DMS53 treated with DMSO at 0.1 percent for 48 hours (cell line): ENCODE data around the gene PDHA1.
A peak's percentile ranks its signal among the peaks of the same experiment; 100 is the strongest.

Experiments used
- DNase-seq: peaks from one replicate; lab custom pipeline; 2025; ENCODE audit not compliant: unreplicated experiment; lab: John Stamatoyannopoulos, UW

Gene PDHA1

DNA sequence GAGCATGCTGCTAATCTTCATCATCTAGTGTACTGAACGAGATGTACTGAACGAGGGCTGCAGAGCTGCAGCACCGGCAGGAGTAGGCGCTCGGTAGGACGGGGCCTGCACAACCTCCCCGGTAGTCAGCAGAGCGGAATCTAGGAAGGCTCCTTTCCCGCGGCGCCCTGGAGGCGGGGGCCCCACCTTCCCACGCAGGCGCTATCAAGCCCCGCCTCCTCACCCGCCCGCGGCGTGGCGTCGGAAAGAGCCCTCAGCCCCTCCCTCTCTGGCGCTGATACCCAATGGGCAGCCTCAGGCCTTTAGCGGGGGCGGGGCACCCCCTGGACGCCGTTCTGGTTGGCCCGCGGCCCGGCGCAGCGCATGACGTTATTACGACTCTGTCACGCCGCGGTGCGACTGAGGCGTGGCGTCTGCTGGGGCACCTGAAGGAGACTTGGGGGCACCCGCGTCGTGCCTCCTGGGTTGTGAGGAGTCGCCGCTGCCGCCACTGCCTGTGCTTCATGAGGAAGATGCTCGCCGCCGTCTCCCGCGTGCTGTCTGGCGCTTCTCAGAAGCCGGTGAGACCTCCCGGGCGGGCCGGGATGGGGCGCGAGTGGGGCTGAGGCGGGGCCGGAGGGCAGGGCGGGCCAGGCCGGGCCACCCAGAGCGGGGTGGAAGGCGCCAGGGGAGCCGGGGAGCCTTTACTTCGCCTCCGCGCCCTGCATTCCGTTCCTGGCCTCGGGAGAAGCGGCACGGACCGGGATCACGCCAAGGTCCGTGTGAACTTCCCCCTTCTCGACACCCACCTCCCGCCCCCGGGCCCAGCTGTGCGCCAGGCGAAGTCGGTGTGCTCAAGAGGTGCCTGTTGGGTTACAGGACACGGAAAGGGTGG lies at the start of gene PDHA1:
TSS of gene PDHA1 (plus strand) at position 393 of the 874 bp plus-strand sequence. CDS start at position 504, 111 bp downstream.
- peak; percentile 87 for DNase-seq

DNA sequence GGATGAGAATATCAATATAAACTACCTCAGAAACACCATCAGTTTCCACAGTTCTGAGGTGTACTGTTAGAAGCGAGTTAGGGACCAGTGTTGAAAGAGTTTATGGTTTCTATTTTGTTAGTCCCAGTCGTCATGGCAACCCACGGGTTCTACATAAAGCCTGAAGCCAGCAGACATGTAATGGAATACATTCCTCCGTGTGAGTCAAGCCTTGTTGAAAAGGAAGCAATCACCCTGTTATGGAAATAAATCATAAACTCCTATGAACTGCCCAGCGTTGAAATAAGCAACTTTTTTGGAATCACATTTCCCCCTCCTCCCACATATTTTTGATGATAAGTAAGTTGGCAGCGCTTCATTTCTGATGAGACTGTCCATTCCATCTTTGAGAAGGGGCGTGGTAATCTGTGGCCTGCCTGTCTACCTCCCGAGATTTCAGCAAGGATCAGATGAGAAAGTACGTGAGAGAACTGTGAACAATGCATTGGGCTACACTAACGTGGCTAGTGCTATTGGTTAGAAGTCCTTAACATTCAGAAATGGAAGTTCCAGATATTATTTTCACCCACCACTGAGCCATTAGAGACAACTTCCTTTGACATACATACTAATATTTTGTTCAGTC lies 40.4 kb upstream of the PDHA1 start:
- DNase-seq, result no peak

GRCh38 chrX:19326567-19326966 lies 17.2 kb upstream of the PDHA1 start:
- DNase-seq, result no peak

- no peak for DNase-seq
These were observed 11.9 kb upstream of the PDHA1 start for GRCh38 chrX:19331831-19332230.

GRCh38 chrX:19332983-19333382 lies 10.7 kb upstream of the PDHA1 start:
- no peak for DNase-seq

GRCh38 chrX:19334945-19335626 lies 8.6 kb upstream of the PDHA1 start:
- DNase-seq, result peak; percentile 78

- no peak for DNase-seq
These were observed 1.3 kb upstream of the PDHA1 start for GRCh38 chrX:19342331-19342906.

GRCh38 chrX:19343085-19343534 lies 617 bp upstream of the PDHA1 start:
- no peak for DNase-seq

- no peak for DNase-seq
These were observed 934 bp downstream of the PDHA1 start for GRCh38 chrX:19344661-19345060.

GRCh38 chrX:19347916-19348315 lies 4.2 kb downstream of the PDHA1 start:
- no peak for DNase-seq

GRCh38 chrX:19349264-19349663 lies 5.5 kb downstream of the PDHA1 start:
- no peak for DNase-seq

GRCh38 chrX:19350941-19351384 lies 7.2 kb downstream of the PDHA1 start:
- DNase-seq, result no peak

DNA sequence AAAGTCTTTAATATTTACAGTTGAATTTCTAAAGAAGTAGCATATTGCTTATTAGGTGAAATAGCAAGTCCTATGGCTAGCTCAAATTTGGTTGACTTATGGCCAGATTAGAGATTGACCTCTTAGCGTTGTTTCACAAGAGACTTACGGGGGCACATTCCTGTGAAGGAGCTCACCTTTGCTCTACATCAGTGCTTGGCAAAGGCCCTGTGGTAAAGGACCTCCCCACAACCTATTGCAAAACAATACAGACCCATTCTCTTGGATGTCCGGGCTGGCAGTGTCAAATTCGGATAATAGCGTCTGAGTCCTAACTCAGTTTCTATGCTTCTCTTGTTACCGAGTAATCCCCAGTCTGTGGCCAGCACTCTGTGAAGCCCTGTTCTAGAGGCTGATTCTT lies 10.9 kb downstream of the PDHA1 start:
- no peak for DNase-seq

- DNase-seq, result no peak
These were observed 14.8 kb downstream of the PDHA1 start for GRCh38 chrX:19358521-19358920.

DNA sequence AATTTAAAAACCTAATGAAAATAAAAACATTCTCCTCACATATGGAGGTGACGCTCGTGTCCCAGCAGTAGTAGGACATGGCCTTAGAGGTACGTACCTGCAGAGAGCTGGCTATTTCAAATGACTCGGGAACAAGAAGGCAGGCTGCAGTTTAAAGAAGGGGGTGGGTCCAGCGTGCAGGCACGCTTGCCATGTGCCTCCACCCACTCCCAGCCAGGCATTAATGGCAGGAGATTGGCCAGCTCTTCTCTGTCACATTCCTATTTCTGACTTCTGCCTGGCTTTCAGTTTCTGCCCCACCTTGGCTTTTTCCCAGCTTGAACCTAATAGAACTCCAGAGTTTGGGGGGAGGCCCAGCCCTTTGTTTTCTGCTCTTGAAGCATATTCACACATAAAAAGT lies 17.2 kb downstream of the PDHA1 start:
- DNase-seq, result no peak

- no peak for DNase-seq
These were observed 18.0 kb downstream of the PDHA1 start for GRCh38 chrX:19361701-19362100.

DNA sequence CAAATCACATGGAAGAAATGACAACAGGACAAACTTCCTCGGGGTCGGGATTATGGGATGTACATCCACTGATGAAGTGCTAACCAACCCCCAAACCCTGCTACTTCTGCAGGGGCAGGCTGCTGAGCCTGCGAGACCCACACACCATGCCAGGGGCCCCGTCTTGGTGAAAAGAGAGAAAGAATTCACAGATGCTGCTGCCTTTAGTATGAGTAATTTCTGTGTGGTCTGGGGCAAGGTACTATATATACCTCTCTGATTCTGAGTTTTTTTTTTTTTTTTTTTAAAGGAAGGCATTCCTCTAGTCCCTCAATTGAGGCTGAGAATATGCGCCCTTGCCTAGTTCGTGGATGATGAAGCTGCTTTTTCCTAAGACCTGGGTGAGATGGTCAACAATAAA lies 24.8 kb downstream of the PDHA1 start:
- DNase-seq, result no peak

DNA sequence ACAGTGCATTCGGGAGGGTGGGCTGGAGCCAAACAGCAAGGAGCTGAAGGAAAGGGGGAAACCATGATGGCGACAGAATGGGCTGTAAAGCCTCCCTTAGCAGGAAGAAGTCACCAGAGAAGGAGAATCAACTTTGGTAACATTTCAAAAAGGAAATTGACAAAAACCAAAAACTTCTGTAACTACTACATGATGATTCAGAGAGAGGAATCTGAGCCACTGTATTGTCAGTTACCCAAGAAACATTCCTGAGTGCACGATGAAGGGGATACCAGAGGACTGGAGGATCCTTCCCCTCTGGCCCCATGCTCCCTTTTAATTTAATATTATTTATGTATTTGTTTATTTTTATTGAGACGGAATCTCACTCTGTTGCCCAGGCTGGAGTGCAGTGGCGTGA lies 26.3 kb downstream of the PDHA1 start:
- DNase-seq, result no peak

DNA sequence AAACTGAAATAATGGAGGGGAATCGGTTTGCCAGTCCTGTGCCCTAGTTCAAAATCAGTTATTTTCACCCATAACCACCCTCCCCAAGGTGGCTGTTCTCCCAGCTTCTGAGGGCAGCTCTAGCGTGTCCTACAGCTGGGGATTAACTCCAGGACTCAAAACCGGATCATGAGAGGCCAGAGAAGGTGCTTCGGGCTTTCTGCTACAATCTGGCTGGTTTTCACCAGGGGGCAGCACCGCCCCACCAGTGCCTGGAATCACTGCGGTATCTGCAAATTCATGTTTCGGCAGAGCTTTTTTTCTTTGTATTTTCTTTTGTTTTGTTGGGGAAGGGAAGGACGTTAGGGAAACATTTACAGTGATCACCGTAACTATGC lies 28.4 kb downstream of the PDHA1 start:
- peak; percentile 69 for DNase-seq

DNA sequence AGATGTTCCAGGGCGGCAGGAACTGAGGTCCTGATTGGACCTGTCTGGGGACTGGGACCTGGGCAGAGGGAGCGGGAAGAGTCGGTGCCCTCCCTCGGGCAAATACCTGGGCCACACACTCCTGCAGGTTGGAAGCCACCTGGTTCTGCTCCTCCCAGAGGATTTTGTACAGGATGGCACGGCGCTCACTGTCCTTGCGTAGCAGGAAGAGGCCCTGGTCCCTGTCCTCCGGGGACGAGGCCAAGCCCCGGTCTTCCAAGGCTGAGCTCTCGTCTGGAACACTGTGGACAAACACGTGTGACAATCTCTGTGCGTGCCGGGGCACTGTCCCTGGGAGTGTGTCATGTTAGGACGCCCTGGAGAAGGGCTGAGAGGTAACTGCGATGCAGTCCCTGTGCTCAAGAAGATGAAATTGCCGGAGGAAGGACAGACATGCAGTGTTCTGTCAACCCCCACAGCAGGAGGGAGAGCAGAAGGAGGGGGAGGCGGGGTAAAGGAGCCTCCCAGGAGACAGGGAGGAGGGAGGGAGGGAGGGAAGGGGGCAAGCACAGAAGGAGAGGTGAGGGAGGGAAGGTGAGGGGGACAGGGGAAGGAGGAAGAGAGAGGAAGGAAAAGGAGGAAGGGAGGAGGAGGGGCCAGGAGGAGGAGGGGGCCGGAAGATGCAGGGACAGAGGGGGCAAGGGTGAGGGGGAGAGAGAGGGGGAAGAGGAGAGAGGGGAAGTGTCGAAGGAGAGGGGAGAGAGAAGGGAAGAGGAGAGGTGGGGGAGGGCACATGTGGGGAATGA lies 29.0 kb downstream of the PDHA1 start:
- DNase-seq, result peak; percentile 69
